NCI-H2107 treated with DMSO at 0.1 percent for 48 hours (cell line): ENCODE data around the gene SWI5.

Experiments used
- DNase-seq: peaks from one replicate; lab custom pipeline; 2025; ENCODE audit not compliant: unreplicated experiment; lab: John Stamatoyannopoulos, UW

The SWI5 gene

DNA sequence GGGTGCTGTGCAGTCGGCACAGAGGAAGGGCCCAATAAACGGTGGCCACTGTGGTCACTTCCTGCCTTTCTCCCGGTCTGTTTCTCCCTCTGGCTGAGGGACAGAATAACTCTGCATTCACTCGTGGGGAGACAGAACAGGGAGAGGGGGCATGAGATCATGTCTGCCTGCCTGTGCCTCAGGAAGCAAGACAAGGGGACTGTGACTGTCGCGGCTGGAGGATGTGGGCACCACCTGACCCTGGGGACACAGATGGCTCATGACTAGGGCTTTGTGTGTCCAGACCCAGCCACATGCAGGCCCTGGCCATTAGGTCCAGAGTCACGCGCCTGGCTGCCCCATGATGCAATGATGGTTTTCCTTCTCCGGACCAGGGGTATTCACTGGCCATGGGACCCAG lies 40.3 kb downstream of the SWI5 start:
- DNase-seq: no peak

DNA sequence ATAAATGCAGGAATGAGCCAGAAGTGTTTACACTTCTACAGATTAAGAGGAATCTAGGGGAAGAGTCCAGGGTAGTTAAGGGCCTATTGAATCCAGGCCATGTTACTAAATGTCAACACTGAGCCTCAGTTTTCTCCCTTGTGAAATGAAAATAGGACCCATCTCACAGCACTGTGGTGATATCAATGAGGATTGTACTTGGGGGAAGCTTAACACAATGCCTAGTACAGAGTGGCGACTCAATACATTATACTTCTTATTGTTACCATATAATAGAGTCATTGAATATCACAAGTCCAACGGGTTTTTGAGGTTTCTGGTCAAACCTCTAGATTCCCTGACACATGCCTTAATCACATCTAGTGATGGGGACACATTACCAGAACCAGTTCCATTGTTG lies 41.6 kb downstream of the SWI5 start:
- no peak for DNase-seq

DNA sequence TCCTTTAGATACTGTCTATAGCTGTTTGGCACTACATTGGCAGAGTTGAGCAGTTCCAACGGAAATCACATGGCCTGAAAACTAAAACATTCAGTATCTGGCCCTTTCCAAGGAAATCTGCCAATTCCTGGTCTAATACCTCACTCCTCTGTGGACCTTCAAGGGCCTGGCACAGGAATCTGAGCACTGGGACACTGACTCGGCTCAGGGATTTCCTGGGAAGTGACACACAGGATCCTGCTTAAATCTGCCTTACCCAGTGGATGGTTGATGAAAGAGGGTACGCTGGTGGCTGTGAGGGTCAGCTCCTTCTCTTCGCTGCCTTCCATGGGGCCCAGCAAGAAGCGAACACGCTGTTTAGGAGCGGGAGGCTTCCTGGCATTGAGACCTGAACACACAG lies 45.3 kb downstream of the SWI5 start:
- no peak for DNase-seq

DNA sequence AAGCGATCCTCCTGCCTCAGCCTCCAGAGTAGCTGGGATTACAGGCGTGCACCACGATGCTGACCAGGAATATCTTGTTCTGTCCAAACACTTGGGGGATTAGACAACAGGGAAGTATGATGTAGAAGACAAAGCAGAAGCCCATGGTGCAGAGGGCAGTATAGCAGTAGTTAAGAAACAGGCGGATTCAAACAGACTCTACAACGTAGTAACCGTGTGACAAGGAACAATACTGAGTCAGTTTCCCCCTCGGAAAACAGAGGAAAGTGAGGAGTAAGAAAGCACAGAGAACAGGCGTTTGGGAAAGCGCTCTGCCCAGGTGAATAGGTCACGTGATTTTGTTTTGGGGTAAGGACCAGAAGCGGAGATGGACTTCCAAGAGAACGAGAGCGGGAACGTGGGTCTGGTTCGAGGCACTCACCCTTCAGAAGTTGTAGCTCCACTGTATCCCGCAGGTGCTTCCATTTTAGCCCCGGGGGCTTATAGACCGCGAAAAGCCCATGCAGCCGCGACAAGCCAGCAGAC lies 45.9 kb downstream of the SWI5 start:
- DNase-seq: no peak

DNA sequence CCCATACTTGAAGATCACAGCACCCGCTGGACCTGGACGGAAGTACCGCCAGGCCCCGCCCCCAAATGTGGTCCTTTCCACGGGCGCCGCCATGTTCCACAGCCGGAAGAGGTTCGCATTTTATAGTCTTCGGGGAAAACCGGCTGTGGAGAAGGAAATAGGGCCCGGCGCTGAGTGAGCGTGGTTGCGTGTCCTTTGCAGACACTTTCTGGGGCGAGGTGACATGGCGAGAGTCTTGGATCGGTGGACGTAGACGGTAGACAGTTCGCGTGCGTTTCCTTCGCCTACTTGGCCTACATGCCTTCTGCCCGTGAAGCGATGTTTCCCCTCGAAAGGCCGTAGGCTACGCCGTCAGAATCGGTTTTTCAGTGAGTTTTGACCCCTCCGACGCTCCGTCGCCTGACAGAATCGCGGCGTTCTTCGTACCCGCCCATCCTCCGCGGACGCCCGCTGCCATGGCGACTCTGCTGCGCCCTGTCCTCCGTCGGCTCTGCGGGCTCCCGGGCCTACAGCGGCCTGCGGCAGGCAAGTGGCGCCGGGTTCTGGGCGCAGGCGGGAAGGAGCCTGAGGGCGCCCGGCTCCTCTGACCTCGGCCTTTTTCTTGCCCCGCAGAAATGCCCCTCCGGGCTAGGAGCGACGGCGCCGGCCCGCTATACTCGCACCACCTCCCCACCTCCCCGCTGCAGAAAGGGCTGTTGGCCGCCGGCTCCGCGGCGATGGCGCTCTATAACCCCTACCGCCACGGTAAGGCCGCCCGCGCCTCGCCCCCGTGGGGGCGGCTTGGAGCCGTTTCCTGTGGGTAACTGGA lies 46.5 kb downstream of the SWI5 start, which contains the start of the genes COQ4 and TRUB2:
Gene COQ4 (plus strand): TSS at position 436 of the 808 bp plus-strand sequence. CDS start 20 bp downstream, at position 456.
Gene TRUB2 (minus strand): TSS at position 44 of the 808 bp plus-strand sequence. CDS start 39 bp downstream, at position 5.
- DNase-seq: peak; percentile 88

DNA sequence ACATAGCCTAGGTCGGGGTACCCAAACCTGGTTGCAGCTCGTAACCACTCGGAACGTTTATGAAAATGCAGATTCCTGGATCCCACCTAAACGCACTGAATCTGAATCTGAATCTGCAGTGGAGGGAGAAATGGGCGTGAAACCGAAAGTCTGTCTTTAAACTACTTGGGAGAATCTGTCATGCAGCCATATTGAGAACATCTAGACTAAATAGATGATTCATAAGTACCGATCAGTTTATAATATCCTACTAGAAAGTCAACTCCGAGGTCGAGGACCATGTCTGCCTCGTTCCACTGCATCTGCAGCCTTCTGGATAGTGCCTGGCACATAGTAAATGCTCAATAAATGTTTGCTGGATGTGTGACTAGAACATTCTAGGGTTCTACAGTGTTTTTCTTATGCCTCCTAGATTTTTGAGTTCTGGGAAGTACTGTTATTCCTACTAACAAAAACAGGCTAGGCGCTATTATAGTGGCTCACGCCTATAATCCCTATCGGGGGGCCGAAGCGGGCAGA lies 47.2 kb downstream of the SWI5 start:
- DNase-seq: no peak

DNA sequence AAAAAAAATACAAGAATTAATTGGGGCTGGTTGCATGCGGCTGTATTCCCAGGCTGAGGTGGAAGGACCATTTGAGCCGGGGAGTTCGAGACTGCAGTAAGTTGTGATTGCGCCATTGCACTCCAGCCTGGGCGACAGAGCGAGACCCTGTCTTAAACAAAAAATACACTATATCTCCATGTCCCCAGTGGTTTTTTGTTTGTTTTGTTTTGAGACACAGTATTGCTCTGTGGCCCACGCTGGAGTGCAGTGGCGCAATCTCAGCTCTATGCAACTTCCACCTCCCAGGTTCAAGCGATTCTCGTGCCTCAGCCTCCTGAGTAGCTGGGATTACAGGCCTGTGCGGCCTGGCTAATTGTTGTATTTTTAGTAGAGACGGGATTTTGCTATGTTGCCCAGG lies 47.7 kb downstream of the SWI5 start:
- no peak for DNase-seq

DNA sequence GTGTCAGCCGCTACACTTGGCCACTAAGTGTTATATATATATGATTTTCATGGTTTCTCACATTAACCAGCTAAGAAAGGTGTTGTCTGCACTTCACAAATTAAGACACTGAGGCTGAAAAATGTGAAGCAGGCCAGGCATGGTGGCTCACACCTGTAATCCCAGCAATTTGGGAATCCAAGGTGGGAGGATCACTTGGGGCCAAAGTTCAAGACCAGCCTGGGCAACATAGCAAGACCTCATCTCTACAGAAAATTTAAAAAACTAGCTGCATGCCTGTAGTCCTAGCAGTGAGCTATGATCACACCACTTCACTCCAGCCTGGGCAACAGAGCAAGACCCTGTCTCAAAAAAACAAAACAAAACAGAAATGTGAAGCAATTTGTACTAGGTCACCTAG lies 48.3 kb downstream of the SWI5 start:
- DNase-seq: no peak

DNA sequence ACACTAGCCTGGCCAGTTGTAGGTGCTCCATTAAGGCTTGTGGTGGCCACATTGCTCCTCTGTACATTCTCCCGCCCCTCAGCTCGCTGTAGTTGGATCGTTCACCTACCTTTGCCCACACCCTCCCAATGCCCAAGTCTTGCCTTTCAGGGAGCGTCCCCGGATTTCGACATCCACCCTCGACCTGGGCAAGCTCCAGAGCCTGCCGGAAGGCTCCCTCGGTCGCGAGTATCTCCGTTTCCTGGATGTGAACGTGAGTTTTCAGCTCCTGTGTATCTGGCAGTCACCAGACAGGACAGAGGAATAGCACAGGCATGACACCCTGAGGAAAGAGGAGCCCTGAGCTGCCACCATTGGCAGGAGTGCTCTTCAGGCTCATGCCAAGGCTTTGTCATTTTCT lies 49.6 kb downstream of the SWI5 start:
- no peak for DNase-seq

DNA sequence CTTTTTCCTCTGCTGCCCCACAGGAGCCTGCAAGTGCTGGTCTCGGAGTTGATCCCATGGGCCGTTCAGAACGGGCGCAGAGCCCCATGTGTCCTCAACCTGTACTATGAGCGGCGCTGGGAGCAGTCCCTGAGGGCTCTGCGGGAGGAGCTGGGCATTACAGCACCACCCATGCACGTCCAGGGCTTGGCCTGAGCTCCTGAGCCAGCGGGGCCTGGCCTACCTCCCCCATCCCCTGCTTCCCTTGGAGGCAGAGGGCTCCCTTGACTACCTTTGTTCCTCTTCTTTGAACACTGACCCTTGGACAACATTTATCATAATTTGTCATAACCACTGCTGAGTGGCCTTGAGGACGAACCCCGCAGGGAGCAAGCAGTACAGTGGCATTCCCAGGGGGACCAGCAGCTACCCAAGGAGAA lies 57.4 kb downstream of the SWI5 start:
- no peak for DNase-seq

DNA sequence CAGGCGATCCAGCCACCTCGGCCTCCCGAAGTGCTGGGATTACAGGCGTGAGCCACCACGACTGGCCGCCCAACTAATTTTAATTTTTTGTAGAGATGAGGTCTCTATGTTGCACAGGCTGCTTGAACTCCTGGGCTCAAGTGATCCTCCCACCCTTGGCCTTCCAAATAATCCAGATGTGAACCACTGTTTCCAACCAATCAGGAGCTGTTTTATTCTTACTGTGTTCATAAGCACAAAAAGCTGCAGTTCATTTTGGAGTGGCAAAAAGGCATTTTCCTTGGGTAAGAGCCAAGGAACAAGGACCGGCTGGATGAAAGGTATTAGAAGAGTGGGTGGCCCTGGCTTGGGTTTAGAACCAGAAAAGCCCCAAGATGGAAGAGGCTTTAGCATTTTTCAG lies 59.1 kb downstream of the SWI5 start:
- DNase-seq: no peak

DNA sequence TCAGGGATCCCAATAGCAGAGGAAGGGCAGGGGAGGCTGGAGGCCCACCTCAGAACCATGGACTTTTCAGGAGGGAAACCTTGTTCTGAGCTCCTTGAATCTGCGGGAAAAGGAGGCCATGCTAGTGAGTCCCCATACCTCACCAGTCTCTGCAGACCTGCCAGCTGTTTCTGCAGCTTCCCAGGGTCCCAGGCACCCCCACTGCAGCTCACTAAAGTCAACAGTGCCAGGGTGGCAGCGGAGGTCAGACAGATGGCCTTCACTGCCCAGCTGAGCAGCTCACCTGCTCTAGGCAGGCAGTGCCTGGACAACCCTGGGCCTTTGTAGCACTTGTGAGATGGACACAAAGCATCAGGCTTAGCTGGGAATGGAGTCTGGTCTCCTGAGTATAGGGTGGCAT lies 59.8 kb downstream of the SWI5 start:
- no peak for DNase-seq

DNA sequence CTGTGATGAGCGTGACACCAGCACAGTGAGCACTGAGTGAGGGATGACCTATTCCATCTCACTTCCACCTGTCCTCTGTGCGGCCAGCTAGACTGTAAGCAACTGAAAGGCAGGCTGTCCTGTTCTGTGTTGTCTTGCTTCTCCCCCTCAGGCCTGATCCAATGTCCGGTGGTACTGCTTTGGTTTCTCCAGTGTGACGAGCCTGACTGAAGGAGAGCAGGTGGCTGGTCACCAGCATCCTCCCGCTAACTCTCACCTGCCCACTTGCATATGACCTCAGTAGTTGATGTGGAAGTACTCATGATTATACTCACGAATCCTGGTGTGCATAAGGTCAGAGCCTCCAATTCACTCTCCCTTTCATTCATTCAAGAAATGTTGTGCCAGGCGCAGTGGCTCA lies 61.9 kb downstream of the SWI5 start:
- DNase-seq: no peak
